OCI-LY3 (cell line): ENCODE measurements around the gene CST3.

Experiments used
- EZH2phosphoT487 ChIP-seq: fragments of 200-600 bp; shearing (Covaris generic); IDR thresholded peaks from 2 replicates; pipeline ENCODE4 v1.6.1; 2018; ENCODE audit warnings: antibody characterized with exemption, mixed run types, low read depth
- TF ChIP-seq, protein P1 (sequence below): fragments of 200-600, 300-600 bp; sonication (generic); IDR thresholded peaks from 2 replicates; pipeline ENCODE4 v1.5.1; 2014; ENCODE audit warnings: antibody characterized with exemption, low read length, low read depth

DNA sequence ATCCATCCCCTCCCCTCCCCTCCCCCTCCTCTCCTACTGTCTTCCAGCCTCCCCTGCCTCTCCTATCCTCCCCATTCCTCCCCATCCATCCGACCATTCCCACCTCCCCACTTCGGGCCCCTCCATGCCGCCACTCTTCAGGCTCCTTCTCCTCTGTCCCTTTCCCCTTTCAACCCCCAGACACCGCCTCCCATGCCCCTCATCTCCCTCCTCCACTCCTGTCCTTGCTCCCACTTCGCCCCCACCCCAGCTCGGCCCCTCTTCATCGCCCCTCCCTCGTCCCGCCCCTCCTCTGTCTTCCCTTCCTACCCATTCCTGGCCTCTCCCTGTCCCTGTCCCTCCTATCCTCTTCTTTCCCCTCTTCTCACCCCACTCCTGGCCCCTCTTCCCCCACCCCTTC is 554 bp upstream of the CST3 start:
- TF ChIP-seq, protein P1, sequence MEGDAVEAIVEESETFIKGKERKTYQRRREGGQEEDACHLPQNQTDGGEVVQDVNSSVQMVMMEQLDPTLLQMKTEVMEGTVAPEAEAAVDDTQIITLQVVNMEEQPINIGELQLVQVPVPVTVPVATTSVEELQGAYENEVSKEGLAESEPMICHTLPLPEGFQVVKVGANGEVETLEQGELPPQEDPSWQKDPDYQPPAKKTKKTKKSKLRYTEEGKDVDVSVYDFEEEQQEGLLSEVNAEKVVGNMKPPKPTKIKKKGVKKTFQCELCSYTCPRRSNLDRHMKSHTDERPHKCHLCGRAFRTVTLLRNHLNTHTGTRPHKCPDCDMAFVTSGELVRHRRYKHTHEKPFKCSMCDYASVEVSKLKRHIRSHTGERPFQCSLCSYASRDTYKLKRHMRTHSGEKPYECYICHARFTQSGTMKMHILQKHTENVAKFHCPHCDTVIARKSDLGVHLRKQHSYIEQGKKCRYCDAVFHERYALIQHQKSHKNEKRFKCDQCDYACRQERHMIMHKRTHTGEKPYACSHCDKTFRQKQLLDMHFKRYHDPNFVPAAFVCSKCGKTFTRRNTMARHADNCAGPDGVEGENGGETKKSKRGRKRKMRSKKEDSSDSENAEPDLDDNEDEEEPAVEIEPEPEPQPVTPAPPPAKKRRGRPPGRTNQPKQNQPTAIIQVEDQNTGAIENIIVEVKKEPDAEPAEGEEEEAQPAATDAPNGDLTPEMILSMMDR = no peak
- TF ChIP-seq EZH2phosphoT487 = no peak
